HT1080 (cell line): ENCODE data around the gene INPP4B. TPM values are rescaled to one million over a fixed set of nuclear protein-coding genes. Genes with fewer than 3 reads are reported as not detected.
"Not testable (repeated sequence)": the region's sequence is repeated elsewhere in the genome, so short reads cannot be mapped to it uniquely, and the experiment has no call there.

Experiments used
- DNase-seq: peaks from one replicate; pipeline ENCODE4 v3.0.0-alpha.2; 2015; ENCODE audit warnings: low read depth
- total RNA-seq: library from RNA; depleted of rRNA; stranded (reverse); fragments of >200 nt; shearing (Covaris generic); gene quantifications from 2 replicates; pipeline ENCODE4 v1.2.3, GENCODE V29; 2014

The INPP4B gene
- total RNA-seq, 1 experiment from 2014 or later, result 9.3 TPM

- peak; percentile 78 for DNase-seq
Measured at GRCh38 chr4:142416711-142417275, 429.3 kb downstream of the INPP4B start.

- DNase-seq, result peak; percentile 62
Measured at GRCh38 chr4:142416121-142416520, 430.0 kb downstream of the INPP4B start.

GRCh38 chr4:142414366-142414990, 431.6 kb downstream of the INPP4B start:
- no peak for DNase-seq

GRCh38 chr4:142413485-142413884, 432.6 kb downstream of the INPP4B start:
- DNase-seq, result no peak

GRCh38 chr4:142411993-142412392, 434.1 kb downstream of the INPP4B start:
- no peak for DNase-seq

GRCh38 chr4:142408003-142408441, 438.1 kb downstream of the INPP4B start:
- peak; percentile 82 for DNase-seq

- peak; percentile 40 for DNase-seq
Measured at GRCh38 chr4:142407596-142407995, 438.5 kb downstream of the INPP4B start.

- no peak for DNase-seq
Measured at GRCh38 chr4:142406917-142407501, 439.1 kb downstream of the INPP4B start.

GRCh38 chr4:142406499-142406835, 439.6 kb downstream of the INPP4B start:
- DNase-seq, result no peak

GRCh38 chr4:142405695-142406498, 440.2 kb downstream of the INPP4B start:
- DNase-seq, result peak; percentile 78

- DNase-seq, result peak; percentile 67
Measured at GRCh38 chr4:142405021-142405694, 440.9 kb downstream of the INPP4B start.

- peak; percentile 59 for DNase-seq
Measured at GRCh38 chr4:142404191-142404611, 441.9 kb downstream of the INPP4B start.

GRCh38 chr4:142402900-142403299, 443.2 kb downstream of the INPP4B start:
- no peak for DNase-seq

GRCh38 chr4:142402156-142402555, 443.9 kb downstream of the INPP4B start:
- DNase-seq, result no peak

- not testable (repeated sequence) for DNase-seq
Measured at GRCh38 chr4:142397364-142397991, 448.6 kb downstream of the INPP4B start.

- DNase-seq, result peak; percentile 81
Measured at GRCh38 chr4:142396279-142396678, 449.8 kb downstream of the INPP4B start.

GRCh38 chr4:142393127-142393526, 453.0 kb downstream of the INPP4B start:
- DNase-seq, result no peak

GRCh38 chr4:142386856-142387255, 459.2 kb downstream of the INPP4B start:
- DNase-seq, result no peak

GRCh38 chr4:142386449-142386848, 459.7 kb downstream of the INPP4B start:
- DNase-seq, result no peak

- DNase-seq, result no peak
Measured at GRCh38 chr4:142383800-142384470, 462.2 kb downstream of the INPP4B start.
